Sigmoid colon (tissue), 3 donors: Measurements from ENCODE around the gene TSPAN32.

ENCODE experiments used
- POLR2A ChIP-seq, 2 donors: fragments of 450-650 bp; IDR thresholded peaks; one replicate each; pipeline ENCODE4 v1.6.1; 2016; ENCODE audit warnings: antibody characterized with exemption in 2 of 2, mild to moderate bottlenecking in 2 of 2, moderate library complexity in 2 of 2
- TF ChIP-seq, protein P1 (sequence below), 4 experiments: fragments of 450-650 bp in 3 of 4; fragments of 200-600 bp in 1 of 4; IDR thresholded peaks; one replicate each; pipeline ENCODE4 v1.5.1; 2016 to 2019; ENCODE audit warnings: antibody characterized with exemption in 4 of 4, mild to moderate bottlenecking in 3 of 4, moderate library complexity in 2 of 4

DNA sequence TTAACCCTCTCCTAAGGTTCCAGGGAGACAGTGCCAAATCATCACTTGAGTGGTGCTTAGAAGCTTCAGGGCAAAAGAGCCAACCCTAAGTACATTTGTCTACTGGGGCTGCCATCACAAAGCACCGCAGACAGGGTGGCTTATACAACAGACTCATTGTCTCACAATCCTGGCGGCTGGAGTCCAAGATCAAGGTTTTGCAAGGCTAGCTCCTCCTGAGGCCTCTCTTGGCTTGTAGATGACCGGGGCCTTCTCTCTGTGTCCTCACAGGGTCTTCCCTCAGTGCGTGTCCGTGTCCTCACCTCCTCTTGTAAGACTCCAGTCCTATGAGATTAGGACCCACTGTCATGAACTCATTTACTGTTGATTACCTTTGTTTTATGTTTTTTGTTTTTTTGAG, 41.2 kb downstream of the TSPAN32 start:
- TF ChIP-seq, protein P1, sequence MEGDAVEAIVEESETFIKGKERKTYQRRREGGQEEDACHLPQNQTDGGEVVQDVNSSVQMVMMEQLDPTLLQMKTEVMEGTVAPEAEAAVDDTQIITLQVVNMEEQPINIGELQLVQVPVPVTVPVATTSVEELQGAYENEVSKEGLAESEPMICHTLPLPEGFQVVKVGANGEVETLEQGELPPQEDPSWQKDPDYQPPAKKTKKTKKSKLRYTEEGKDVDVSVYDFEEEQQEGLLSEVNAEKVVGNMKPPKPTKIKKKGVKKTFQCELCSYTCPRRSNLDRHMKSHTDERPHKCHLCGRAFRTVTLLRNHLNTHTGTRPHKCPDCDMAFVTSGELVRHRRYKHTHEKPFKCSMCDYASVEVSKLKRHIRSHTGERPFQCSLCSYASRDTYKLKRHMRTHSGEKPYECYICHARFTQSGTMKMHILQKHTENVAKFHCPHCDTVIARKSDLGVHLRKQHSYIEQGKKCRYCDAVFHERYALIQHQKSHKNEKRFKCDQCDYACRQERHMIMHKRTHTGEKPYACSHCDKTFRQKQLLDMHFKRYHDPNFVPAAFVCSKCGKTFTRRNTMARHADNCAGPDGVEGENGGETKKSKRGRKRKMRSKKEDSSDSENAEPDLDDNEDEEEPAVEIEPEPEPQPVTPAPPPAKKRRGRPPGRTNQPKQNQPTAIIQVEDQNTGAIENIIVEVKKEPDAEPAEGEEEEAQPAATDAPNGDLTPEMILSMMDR (IDR thresholded peaks at IDR 0.05), result no peak
- no peak for TF ChIP-seq POLR2A (IDR thresholded peaks at IDR 0.05)
